ENCODE data around the gene KIAA0825. TPM values are rescaled to one million over a fixed set of nuclear protein-coding genes. Genes with fewer than 3 reads are reported as not detected.

The KIAA0825 gene
- total RNA-seq, 1 experiment from 2014 or later: 1.6 TPM

- Histone ChIP-seq H3K9me3 (ENCODE audit: control insufficient read depth, insufficient read depth, low read depth, low read length) (no peaks in the 10 kb centered on the region), H3K27ac (ENCODE audit: low read length) (no peak overlapping the region), H3K27me3 (ENCODE audit: control insufficient read depth, insufficient read depth, low read length) (no peaks in the 10 kb centered on the region), H3K36me3 (ENCODE audit: control insufficient read depth, insufficient read depth, low read length) (no peaks in the 10 kb centered on the region), H3K4me3 (ENCODE audit: low read depth in 2 of 2, low read length in 2 of 2) (no peak overlapping the region), H3K4me1 (ENCODE audit: control insufficient read depth, insufficient read depth, low read length) (no peaks in the 10 kb centered on the region)
- in situ Hi-C loops (cut with HindIII; ENCODE audit: low pct_unique_long_range_greater_than_20kb, low sequenced_read_pairs) (no loop called here), intact Hi-C loops (cut with micrococcal nuclease; ENCODE audit: unreplicated experiment) (no loop called here)
- no TSS peak for BruUV-seq (replicated peaks)
- DNase-seq (ENCODE audit: low read depth, low spot score) (no peak), ATAC-seq (no peak)
- POLR2A ChIA-PET: interaction anchor here (0.7 kb wide), 1 partner anchor 130 kb away, joined by 4 read pairs; no protein-coding TSS in a partner anchor
- TF ChIP-seq POLR2AphosphoS5 (IDR thresholded peaks at IDR 0.05; ENCODE audit: low read depth, low read length) (no peak), CTCF (IDR thresholded peaks at IDR 0.05) (no peak), TCF7L2 (IDR thresholded peaks at IDR 0.05; ENCODE audit: low read depth, low read length) (no peak), SIN3A (IDR thresholded peaks at IDR 0.05; ENCODE audit: borderline replicate concordance, insufficient read depth, low read depth, low read length) (no peak)
- CTCF ChIA-PET: no interaction called here
These were observed 514.7 kb downstream of the KIAA0825 start for GRCh38 chr5:94103514-94104245.

Other genes with a start within 250 kb of the KIAA0825 start
- gene SLF1, start 65 bp upstream of the KIAA0825 start, total RNA-seq (2021; ENCODE audit: unreplicated experiment): 9.7 TPM

Data from Panc1 (cell line).